HepG2 (cell line): ENCODE data around the gene ADIPOR2. TPM values are rescaled to one million over a fixed set of nuclear protein-coding genes. Genes with fewer than 3 reads are reported as not detected.
A peak's percentile ranks its signal among the peaks of the same experiment; 100 is the strongest.

Experiments used
- ATAC-seq: fragments of 200-7000 bp; cut with Tn5 transposase; 3 replicates; pipeline ENCODE4 v1.9.1; 2020; ENCODE audit warnings: mild to moderate bottlenecking, moderate library complexity
- BruUV-seq: library from RNA; stranded (reverse); fragments of 400-500 nt; replicated peaks from 2 replicates; lab custom pipeline; 2021; lab: Mats Ljungman, UMichigan
- CTCF ChIA-PET: fragments of 300-600 bp; formaldehyde crosslinking; extraction: SDS; loops from one replicate; lab custom pipeline; 2021; ENCODE audit warnings: low total read pairs, inconsistent platforms, low intra/inter-chr PET ratio; lab: Yijun Ruan, JAX
- POLR2A ChIA-PET: fragments of 350-600 bp; sonication (Branson Sonifier 250); formaldehyde crosslinking; loops from one replicate; lab custom pipeline; 2020; ENCODE audit warnings: antibody characterized with exemption, inconsistent platforms; lab: Yijun Ruan, JAX
- DNase-seq: peaks from one replicate; pipeline ENCODE4 v3.0.0-alpha.2; 2015; ENCODE audit warnings: low spot score
- FAIRE-seq: peaks from 3 replicates; lab custom pipeline; 2011; peaks lifted over from hg19 to GRCh38; lab: Jason Lieb, UNC
- H2AFZ ChIP-seq: one replicate; pipeline ENCODE4 v1.6.1; 2011; ENCODE audit warnings: low read length, inconsistent platforms
- H3K27ac ChIP-seq: fragments of 300-600 bp; 3 replicates; pipeline ENCODE4 v1.8.0; 2011; ENCODE audit warnings: mixed run types, mild to moderate bottlenecking, mixed read lengths, low read length, inconsistent platforms; ENCODE audit not compliant: insufficient read depth; ENCODE audit errors: extremely low read length
- H3K27me3 ChIP-seq, 2 experiments: fragments of 200-600 bp in 1 of 2; 2 replicates in 1 of 2; 3 replicates in 1 of 2; pipeline versions ENCODE4 v1.6.0 to v1.8.0; 2011; ENCODE audit warnings: low read length in 2 of 2, mild to moderate bottlenecking in 2 of 2, moderate library complexity in 2 of 2, inconsistent platforms in 1 of 2; ENCODE audit not compliant: insufficient read depth in 2 of 2, control insufficient read depth in 1 of 2
- H3K36me3 ChIP-seq, 2 experiments: fragments of 200-600 bp in 1 of 2; replicated peaks in 1 of 2; 2 replicates in 1 of 2; 3 replicates in 1 of 2; pipeline versions ENCODE4 v1.5.1 to v1.8.0; 2011; ENCODE audit warnings: low read length in 2 of 2, inconsistent platforms in 1 of 2; ENCODE audit not compliant: insufficient read depth in 2 of 2, control insufficient read depth in 1 of 2
- H3K4me1 ChIP-seq: 2 replicates; pipeline ENCODE4 v1.5.1; 2012; ENCODE audit warnings: low read length, inconsistent platforms; ENCODE audit not compliant: insufficient read depth
- H3K4me2 ChIP-seq: 2 replicates; pipeline ENCODE4 v1.6.0; 2011; ENCODE audit warnings: low read depth, low read length, inconsistent platforms
- H3K4me3 ChIP-seq, 3 experiments: fragments of 200-600 bp in 1 of 3; sonication (generic), shearing (Covaris generic) in 1 of 3; replicated peaks in 1 of 3; 2 replicates each; pipeline ENCODE4 v1.5.1; 2011 to 2016; ENCODE audit warnings: low read length in 3 of 3, inconsistent platforms in 2 of 3, low read depth in 2 of 3, mild to moderate bottlenecking in 2 of 3, control low read depth in 1 of 3, mixed read lengths in 1 of 3; ENCODE audit not compliant: insufficient read depth in 1 of 3
- H3K79me2 ChIP-seq: one replicate; pipeline ENCODE4 v1.6.1; 2011; ENCODE audit warnings: low read length, inconsistent platforms; ENCODE audit not compliant: insufficient read depth
- H3K9ac ChIP-seq: 2 replicates; pipeline ENCODE4 v1.6.0; 2011; ENCODE audit warnings: mild to moderate bottlenecking, low read depth, low read length, inconsistent platforms; ENCODE audit not compliant: insufficient read depth
- H3K9me3 ChIP-seq: 2 replicates; pipeline ENCODE4 v1.5.1; 2012; ENCODE audit warnings: mild to moderate bottlenecking, low read length
- H4K20me1 ChIP-seq: 2 replicates; pipeline ENCODE4 v1.6.0; 2011; ENCODE audit warnings: inconsistent platforms, mild to moderate bottlenecking, low read length, moderate library complexity; ENCODE audit not compliant: insufficient read depth
- NFATC3 ChIP-seq: sonication (generic); formaldehyde crosslinking; IDR thresholded peaks from 2 replicates; pipeline ENCODE4 v1.5.1; 2020; ENCODE audit warnings: mild to moderate bottlenecking, missing genetic modification reagents
- PRPF4 ChIP-seq: fragments of 200-400 bp; formaldehyde crosslinking; IDR thresholded peaks from 2 replicates; pipeline ENCODE4 v1.6.1; 2016; ENCODE audit warnings: low read length, low read depth; ENCODE audit not compliant: poor library complexity, severe bottlenecking
- TBP ChIP-seq: sonication (generic); formaldehyde crosslinking; IDR thresholded peaks from 2 replicates; pipeline ENCODE4 v1.5.0; 2020; ENCODE audit warnings: missing genetic modification reagents
- ZNF615 ChIP-seq: sonication (generic); formaldehyde crosslinking; IDR thresholded peaks from 2 replicates; pipeline ENCODE4 v1.5.0; 2020; ENCODE audit warnings: mild to moderate bottlenecking, missing genetic modification reagents, borderline replicate concordance
- WGBS: methylation state at CpG from one replicate; pipeline ENCODE4 v1.1.6; 2017; ENCODE audit warnings: low lambda C conversion rate; 5-methylcytosine and 5-hydroxymethylcytosine counted together
- in situ Hi-C: cut with HindIII; loops from 2 replicates; pipeline ENCODE4 v1.10.0; 2017; ENCODE audit warnings: low pct_unique_long_range_greater_than_20kb; ENCODE audit not compliant: extremely low pct_ligation_motif_present
- intact Hi-C: fragments of 100-400 bp; cut with micrococcal nuclease; formaldehyde crosslinking; loops from one replicate; pipeline ENCODE4 v1.10.0; 2022; ENCODE audit not compliant: unreplicated experiment
- polyA plus RNA-seq, 8 experiments: library from polyadenylated mRNA; depleted of rRNA in 3 of 8; stranded (reverse) in 7 of 8; unstranded in 1 of 8; fragments of >200 nt; fragmentation: Illumina TruSeq in 4 of 8; extraction: Trizol in 4 of 8; gene quantifications; 2 replicates each; pipeline versions ENCODE4 v1.2.1 to v1.2.3, GENCODE V29; 2011 to 2016; ENCODE audit warnings: low read depth in 4 of 8, missing spikeins in 1 of 8, mixed read lengths in 1 of 8; ENCODE audit not compliant: insufficient read depth in 1 of 8
- total RNA-seq, 5 experiments: library from RNA; depleted of rRNA; stranded (reverse); fragments of >200 nt; fragmentation: Illumina TruSeq; extraction: Trizol; gene quantifications; 2 replicates each; pipeline ENCODE4 v1.2.3, GENCODE V29; 2016; ENCODE audit warnings: low read depth in 1 of 5
- TF ChIP-seq, protein P1 (sequence below): sonication (generic); formaldehyde crosslinking; IDR thresholded peaks from 2 replicates; pipeline ENCODE4 v1.5.0; 2020; ENCODE audit warnings: mild to moderate bottlenecking, missing genetic modification reagents, borderline replicate concordance

Gene ADIPOR2
- total and polyA plus RNA-seq, 2 of the 13 experiments (the other 11 are each of a cell fraction or from before 2014, with no cell fraction given): 35.2 to 52.2 TPM

DNA sequence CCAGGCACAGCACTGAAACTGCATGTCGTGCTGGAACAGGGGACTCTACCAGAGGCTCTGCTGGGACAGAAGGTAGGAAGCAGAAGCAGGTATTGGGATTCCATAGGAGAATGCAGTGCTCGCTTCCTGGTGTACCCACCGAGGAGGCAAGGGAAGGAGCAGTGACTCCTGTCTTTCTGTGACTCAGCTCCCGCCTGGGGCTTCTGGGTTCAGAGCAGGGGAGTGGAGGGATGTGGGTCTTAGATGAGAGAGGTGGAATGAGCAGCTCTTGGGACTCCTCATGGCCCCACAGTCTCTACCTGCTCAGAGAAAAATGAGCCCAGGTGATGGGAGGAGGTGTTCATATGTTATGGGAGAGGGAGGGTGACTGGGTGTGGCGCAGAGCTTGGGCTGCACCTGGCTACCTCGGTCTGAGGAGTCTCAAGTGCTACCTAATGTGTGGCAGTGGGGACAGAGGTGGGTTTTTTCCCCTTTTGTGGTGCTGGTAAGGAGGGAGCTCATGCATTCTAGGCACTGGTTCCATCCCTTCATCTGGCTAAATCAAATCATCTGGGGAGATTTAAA is 35.6 kb upstream of the ADIPOR2 start:
- in situ Hi-C loops (no loop called here), intact Hi-C loops (no loop called here)
- ChIA-PET CTCF (interaction anchor here (1.1 kb wide), 1 partner anchor 133 kb away, joined by 3 read pairs; no protein-coding TSS in a partner anchor), POLR2A (no interaction called here)
- no TSS peak for BruUV-seq
- Histone ChIP-seq H3K79me2 (no peaks in the 10 kb centered on the region), H3K36me3 (no peaks in the 10 kb centered on the region), H3K9ac (no peak overlapping the region), H3K27ac (no peak overlapping the region), H3K4me1 (peaks cover 49% of the 10 kb centered on the region), H3K9me3 (no peaks in the 10 kb centered on the region), H4K20me1 (no peaks in the 10 kb centered on the region), H2AFZ (no peak overlapping the region), H3K4me2 (no peak overlapping the region), H3K4me3 (no peak overlapping the region), H3K27me3 (peaks cover 0 to 8% of the 10 kb centered on the region in 2 experiments; a peak in 1 of 5 replicates)
- TF ChIP-seq TBP (CRISPR knock-in tag) (no peak), NFATC3 (CRISPR knock-in tag) (no peak), PRPF4 (no peak), ZNF615 (CRISPR knock-in tag) (no peak)
- TF ChIP-seq, protein P1, sequence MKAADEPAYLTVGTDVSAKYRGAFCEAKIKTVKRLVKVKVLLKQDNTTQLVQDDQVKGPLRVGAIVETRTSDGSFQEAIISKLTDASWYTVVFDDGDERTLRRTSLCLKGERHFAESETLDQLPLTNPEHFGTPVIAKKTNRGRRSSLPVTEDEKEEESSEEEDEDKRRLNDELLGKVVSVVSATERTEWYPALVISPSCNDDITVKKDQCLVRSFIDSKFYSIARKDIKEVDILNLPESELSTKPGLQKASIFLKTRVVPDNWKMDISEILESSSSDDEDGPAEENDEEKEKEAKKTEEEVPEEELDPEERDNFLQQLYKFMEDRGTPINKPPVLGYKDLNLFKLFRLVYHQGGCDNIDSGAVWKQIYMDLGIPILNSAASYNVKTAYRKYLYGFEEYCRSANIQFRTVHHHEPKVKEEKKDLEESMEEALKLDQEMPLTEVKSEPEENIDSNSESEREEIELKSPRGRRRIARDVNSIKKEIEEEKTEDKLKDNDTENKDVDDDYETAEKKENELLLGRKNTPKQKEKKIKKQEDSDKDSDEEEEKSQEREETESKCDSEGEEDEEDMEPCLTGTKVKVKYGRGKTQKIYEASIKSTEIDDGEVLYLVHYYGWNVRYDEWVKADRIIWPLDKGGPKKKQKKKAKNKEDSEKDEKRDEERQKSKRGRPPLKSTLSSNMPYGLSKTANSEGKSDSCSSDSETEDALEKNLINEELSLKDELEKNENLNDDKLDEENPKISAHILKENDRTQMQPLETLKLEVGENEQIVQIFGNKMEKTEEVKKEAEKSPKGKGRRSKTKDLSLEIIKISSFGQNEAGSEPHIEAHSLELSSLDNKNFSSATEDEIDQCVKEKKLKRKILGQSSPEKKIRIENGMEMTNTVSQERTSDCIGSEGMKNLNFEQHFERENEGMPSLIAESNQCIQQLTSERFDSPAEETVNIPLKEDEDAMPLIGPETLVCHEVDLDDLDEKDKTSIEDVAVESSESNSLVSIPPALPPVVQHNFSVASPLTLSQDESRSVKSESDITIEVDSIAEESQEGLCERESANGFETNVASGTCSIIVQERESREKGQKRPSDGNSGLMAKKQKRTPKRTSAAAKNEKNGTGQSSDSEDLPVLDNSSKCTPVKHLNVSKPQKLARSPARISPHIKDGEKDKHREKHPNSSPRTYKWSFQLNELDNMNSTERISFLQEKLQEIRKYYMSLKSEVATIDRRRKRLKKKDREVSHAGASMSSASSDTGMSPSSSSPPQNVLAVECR (CRISPR knock-in tag): no peak
- ATAC-seq (peak; percentile 22; the same call in 2 of the 3 replicates), DNase-seq (no peak), FAIRE-seq (no peak)
- 54% methylated on average over 6 of the region's 6 CpGs for WGBS
